Activated effector memory CD4-positive, alpha-beta T cell treated with anti-CD3 and anti-CD28 coated beads, Interleukin-2, amount 50 U/mL, for 16 hours (primary cell): ENCODE data around the gene ATP11A.
A peak's percentile ranks its signal among the peaks of the same experiment; 100 is the strongest.

ENCODE experiments used
- DNase-seq: peaks from one replicate; pipeline ENCODE4 v3.0.0-alpha.2; 2020

ATP11A gene

DNA sequence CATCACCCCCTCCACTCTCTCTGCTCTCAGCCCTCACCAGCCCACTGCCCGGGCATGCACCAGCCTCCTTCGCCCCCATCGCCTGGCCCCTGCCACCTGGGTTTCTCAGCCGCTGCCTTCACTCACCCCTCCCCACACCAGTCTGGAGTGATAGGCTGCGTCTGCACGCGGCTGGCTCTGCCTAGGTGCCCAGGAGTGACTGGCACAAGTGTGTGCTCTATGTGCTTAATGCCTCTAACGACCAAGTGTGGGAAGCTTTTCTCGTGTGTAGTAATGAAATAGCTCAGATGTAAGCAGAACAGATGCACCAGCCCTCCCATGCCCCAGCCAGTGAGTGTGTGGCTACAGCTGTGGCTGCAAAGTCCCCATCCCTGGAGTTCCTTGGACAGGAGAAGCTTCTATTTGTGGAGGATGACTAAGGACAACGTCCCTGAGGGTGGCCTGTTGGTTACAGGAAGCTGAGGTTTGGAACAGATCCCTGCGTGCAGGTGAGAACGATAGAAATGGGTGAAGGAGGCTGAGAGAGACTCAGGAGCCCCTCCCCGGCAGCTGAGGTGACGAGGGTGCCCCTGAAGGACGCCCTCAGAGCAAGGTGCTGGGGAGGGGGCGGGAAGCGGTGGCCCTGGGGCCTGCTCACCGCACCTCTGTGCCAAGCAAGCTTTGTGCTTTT is 35.6 kb downstream of the ATP11A start:
- DNase-seq, result no peak

DNA sequence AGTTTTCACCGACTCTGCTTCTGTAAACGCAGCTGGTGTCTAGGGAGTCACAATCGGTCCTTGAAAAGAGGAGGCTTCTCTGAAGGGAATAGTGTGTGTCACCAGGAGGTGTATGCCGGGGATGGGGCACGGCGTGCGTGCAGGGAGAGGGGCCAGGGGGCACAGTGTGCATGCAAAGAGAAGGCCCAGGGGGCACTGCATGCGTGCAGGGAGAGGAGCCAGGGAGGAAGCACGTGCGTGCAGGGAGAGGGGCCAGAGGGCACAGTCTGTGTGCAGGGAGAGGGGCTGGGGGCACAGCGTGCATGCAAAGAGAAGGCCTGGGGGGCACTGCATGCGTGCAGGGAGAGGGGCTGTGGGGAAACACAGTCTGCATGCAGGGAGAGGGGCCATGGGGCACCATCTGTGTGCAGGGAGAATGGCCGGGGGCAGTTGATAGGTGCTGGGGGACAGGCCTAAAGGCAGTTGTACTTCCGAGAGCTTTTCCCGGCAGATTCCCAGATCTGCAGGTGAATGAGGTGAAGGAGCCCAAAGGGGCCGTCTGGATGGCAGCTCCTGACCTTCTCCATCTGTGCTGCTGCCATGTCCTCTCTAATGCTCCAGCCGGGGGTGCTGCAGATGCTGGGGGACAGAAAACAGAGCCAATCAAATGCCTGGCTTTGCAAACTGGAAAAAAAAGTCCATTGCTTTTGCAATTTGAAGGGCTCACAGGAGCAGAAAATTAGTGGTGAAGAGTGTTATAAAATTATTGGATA is 36.4 kb downstream of the ATP11A start:
- no peak for DNase-seq

DNA sequence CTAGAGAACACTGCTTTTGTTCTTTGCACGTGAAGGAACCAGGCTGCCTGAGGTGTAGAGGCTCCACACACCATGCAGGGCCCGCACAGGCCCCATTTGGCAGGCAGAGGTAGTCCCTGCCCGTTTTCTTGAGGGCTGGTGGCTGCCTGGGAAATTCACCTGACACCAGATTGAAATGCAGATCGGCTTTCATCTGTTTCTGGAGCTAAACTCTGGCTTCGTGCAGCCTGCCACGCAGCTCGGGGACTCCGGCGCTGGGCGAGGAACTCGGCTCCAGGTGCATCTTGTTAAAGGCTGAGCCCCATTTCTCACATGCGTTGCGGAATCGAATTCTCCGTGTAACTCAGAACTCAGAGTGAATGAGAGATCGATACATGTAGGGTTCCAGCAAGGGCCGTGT is 37.7 kb downstream of the ATP11A start:
- no peak for DNase-seq

- no peak for DNase-seq
These were observed 38.7 kb downstream of the ATP11A start for GRCh38 chr13:112728375-112729126.

DNA sequence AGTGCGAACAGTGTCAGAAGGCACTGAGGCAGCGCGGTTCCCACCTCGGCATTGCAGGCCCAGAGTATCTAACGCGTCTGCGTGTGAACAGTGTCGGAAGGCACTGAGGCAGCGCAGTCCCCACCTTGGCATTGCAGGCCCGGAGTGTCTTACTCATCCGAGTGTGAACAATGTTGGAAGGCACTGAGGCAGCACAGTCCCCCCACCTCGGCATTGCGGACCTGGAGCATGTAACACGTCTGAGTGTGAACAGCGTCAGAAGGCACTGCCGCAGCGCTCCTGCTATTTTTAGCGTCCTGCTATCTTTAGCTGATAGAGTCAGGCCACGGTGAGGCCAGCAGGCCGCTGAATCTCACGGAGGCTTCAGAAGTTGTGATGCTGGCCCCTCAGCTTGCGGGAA is 39.6 kb downstream of the ATP11A start:
- no peak for DNase-seq

- peak; percentile 39 for DNase-seq
These were observed 40.4 kb downstream of the ATP11A start for GRCh38 chr13:112730157-112730671.

GRCh38 chr13:112731667-112732616 is 42.1 kb downstream of the ATP11A start:
- DNase-seq, result no peak

DNA sequence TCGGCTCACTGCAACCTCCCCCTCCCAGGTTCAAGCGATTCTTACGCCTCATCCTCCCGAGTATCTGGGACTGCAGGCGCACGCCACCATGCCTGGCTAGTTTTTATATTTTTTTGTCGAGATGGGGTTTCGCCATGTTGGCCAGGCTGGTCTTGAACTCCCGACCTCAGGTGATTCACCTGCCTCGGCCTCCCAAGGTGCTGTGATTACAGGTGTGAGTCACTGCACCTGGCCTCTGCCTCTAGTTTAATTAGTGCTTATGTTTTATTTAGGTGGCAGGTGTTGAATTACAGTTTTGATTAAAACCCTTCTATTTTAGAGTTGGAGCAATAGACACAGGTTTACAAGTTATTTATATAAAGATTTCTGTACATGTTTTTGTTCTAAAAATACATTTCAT is 42.8 kb downstream of the ATP11A start:
- no peak for DNase-seq

DNA sequence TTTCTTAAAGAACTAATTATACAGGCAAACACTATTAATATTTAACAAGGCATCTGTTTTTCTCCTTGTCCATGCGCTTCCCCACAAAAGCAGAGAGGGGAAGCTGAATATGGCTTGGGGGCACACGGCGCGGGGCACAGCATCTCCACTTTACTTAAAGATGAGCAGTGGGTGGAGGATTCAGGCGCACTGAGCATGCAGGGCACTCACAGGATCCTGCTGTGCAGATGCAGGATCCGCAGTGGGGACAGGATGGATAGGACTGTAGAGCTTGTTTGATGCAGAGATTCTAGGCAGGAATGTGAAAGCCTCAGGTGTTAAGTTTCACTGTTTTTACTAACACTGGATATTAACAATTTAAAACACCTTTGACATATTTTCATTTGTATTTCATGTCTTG is 43.3 kb downstream of the ATP11A start:
- no peak for DNase-seq

- DNase-seq, result no peak
These were observed 44.0 kb downstream of the ATP11A start for GRCh38 chr13:112733661-112734379.

GRCh38 chr13:112734696-112735547 is 45.1 kb downstream of the ATP11A start:
- DNase-seq, result no peak

DNA sequence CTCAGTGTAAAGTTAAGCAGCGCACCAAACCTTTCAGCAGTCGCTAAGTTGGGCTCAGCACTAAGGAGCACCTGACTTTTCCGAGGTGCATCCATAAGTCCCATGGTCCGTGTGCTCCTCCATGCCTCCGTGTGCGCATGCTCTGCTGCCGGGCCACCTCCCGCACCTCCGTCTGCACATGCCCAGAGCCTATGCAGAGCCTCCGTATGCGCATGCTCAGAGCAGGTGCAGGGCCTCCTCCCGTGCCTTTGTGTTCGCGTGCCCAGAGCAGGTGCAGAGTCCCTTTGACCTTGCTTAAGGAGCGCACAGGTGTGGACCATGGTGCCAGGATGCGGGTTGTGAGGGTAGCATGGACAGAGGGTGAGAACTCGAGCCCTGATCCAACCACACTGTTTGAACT is 46.0 kb downstream of the ATP11A start:
- no peak for DNase-seq

DNA sequence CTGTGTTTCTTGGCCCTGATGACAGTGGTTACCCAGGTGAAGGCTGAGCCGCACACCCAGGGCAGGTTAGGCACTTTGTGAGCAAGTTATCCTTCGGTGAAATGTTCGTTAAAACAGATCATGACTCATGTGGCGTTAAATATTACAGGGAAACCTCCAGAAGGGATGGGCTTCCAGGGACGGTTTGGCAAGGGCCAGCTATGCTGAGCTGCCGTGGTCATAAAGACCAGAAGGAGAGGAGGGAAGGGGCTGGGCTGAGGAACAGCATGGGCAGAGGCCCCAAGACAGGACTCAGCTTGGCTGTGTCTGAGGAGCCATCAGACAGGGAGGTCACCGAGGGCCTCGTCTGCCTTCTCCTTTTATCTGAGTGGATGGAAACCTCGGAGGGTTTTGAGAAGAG is 47.5 kb downstream of the ATP11A start:
- DNase-seq, result no peak

DNA sequence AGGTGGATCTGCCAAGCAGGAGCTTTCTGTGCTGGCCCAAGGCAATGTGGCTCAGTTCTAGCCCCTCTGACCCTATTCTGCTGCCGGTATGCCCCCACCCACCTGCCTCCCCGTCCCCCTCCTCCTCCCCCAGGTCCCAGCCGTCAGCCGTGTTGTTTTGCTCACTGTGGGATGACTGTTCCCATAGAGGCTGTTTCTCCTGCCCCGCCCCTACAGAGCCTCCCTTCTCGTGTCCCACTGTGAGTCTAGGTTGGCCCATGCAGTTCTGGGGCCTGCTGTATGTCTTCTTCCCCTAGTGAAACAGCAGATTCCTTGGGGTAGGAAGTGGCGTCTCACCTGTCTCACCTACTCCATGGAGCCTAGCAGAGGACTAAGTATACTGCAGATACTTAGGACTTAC is 48.8 kb downstream of the ATP11A start:
- no peak for DNase-seq

DNA sequence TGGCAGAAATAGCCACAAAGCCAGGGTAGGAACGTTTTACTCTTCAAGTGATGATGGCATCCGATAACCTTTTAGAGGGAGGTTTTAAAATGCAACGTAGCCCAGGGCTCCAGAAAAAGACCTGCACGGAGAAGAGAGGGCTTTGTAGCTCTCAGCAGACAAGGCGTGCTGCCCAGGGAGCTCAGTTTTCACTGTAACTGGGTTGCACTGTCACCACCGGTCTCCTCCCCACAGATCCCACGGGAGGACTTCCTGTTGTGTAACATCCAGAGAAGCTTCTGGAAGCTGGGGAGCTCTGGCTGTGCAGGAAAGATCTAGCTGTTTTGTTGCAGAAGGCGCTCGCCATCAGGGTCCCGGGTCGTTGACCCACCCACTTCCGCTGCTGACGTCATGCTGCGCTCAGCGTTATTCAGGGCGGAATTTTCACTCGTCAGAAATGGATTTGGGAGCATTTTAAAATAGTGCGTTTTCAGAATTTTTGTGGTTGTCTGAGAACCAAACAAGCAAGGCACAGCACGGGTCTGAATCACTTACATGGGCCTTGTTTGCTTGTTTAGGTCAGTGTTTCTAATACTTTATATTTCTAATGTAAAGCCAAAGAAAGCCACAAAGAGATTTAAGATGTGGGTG is 50.8 kb downstream of the ATP11A start:
- no peak for DNase-seq

GRCh38 chr13:112741185-112741755 is 51.4 kb downstream of the ATP11A start:
- no peak for DNase-seq

DNA sequence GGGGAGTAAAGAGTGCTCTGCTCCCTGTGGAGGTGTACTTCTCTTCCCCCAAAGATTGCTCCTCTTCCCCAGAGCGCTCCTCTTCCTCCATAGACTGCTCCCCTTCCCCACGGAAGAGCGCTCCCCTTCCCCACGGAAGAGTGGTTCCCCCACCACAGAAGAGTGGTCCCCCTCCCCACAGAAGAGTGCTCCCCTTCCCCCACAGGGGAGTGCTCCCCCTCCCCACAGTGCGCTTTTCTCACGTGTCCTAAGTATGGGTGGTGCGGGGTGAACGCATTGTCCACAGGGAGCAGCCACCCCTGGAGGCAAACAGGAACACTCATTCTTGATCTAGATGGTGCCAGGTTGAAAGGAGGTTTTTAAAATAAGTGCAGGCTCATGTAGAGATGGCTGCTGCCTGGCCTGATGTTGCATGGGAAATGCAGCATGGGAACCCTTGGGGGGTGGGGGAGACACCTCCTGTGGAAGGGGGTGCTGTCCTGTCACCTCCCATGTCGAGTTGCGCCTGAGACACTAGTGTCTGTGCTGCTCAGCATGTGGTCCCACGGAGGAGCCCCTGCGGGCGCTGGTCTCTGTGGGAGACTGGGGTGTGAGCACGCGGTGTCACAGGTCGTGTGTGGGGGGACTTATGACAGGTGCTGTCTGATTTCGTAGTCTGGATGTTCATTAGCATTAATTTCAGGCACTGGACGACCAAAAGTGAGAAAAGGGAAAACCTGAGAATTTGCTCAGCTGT is 52.2 kb downstream of the ATP11A start:
- DNase-seq, result peak; percentile 33

DNA sequence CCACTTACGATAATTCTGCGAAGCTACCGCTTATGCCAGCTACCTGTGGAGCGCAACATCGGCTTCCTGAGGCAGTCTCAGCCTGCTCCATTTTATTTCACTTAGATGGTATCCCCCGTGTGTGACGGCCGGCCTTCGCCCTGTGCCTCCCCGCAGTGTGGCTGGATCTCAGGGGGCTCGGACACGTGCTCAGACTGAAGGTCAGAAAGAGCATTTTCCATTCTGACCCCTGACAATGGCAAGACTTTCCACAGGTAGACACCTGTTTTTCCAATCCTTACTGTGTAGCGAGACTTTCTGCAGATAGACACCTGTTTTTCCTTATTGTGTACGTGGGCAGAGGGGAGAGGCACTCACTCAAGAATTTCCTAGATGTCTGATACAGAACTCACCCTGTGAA is 52.7 kb downstream of the ATP11A start:
- DNase-seq, result peak; percentile 33
